OCI-LY3 (cell line): ENCODE measurements around the gene FANCE.

Source experiments
- EZH2phosphoT487 ChIP-seq: fragments of 200-600 bp; shearing (Covaris generic); IDR thresholded peaks from 2 replicates; pipeline ENCODE4 v1.6.1; 2018; ENCODE audit warnings: antibody characterized with exemption, mixed run types, low read depth
- TF ChIP-seq, protein P1 (sequence below): fragments of 200-600, 300-600 bp; sonication (generic); IDR thresholded peaks from 2 replicates; pipeline ENCODE4 v1.5.1; 2014; ENCODE audit warnings: antibody characterized with exemption, low read length, low read depth

DNA sequence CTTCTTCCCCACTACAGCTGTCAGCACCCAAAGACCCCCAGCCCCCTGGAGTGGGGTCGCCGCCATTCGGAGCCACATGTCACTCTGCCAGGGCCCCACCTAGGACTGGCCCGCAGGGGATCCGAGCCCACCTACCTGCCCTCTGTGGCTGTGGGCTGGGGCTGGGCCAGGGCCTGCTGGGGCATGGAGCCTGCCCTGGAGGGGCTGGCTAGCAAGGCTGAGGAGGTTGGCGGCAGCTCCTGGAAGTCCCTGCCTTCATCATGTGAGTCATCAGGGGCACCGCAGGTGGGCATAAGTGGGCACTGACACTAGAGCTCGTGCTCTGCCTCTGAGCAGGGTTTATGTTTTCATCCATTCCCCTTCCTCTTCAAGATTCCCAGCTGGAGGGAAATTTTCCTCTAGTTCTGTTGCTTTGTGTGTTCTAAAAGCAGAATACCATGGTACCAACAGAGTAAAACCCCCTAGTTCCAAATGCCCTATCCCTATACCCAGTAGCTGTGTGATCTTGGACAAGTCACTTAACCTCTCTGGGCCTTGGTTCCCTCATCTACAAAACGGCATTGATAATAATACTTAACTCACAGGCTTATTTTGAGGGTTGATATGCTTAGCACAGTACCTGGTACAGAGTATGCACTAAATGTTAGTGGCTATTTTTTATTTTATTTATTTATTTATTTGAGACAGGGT, 8.7 kb upstream of the FANCE start:
- TF ChIP-seq, protein P1, sequence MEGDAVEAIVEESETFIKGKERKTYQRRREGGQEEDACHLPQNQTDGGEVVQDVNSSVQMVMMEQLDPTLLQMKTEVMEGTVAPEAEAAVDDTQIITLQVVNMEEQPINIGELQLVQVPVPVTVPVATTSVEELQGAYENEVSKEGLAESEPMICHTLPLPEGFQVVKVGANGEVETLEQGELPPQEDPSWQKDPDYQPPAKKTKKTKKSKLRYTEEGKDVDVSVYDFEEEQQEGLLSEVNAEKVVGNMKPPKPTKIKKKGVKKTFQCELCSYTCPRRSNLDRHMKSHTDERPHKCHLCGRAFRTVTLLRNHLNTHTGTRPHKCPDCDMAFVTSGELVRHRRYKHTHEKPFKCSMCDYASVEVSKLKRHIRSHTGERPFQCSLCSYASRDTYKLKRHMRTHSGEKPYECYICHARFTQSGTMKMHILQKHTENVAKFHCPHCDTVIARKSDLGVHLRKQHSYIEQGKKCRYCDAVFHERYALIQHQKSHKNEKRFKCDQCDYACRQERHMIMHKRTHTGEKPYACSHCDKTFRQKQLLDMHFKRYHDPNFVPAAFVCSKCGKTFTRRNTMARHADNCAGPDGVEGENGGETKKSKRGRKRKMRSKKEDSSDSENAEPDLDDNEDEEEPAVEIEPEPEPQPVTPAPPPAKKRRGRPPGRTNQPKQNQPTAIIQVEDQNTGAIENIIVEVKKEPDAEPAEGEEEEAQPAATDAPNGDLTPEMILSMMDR: no peak
- no peak for TF ChIP-seq EZH2phosphoT487
